Spleen (tissue), 11 donors: ENCODE results near the gene NCSTN. TPM values are rescaled to one million over a fixed set of nuclear protein-coding genes. Genes with fewer than 3 reads are reported as not detected.
A peak's percentile ranks its signal among the peaks of the same experiment; 100 is the strongest.
"Not testable (repeated sequence)": the region's sequence is repeated elsewhere in the genome, so short reads cannot be mapped to it uniquely, and the experiment has no call there.

ENCODE experiments used
- DNase-seq: peaks from one replicate; pipeline ENCODE4 v3.0.0-alpha.2; 2020
- H3K27ac ChIP-seq, 8 donors: fragments of 200-600 bp; sonication (generic) in 7 of 8; 1 replicate in 4 of 8; 2 replicates in 4 of 8; pipeline versions ENCODE4 v1.5.0 to v1.8.0; 2016 to 2021; ENCODE audit warnings: inconsistent platforms in 4 of 8, mild to moderate bottlenecking in 4 of 8, moderate library complexity in 1 of 8
- H3K27me3 ChIP-seq, 7 donors: fragments of 200-600 bp; sonication (generic) in 6 of 7; replicated peaks in 1 of 7; 1 replicate in 4 of 7; 2 replicates in 3 of 7; pipeline versions ENCODE4 v1.5.0 to v1.8.0; 2016 to 2021; ENCODE audit warnings: inconsistent platforms in 3 of 7, mild to moderate bottlenecking in 1 of 7
- H3K36me3 ChIP-seq, 6 donors: fragments of 200-600 bp; sonication (generic) in 5 of 6; 1 replicate in 4 of 6; 2 replicates in 2 of 6; pipeline versions ENCODE4 v1.5.0 to v1.8.0; 2016 to 2021; ENCODE audit warnings: inconsistent platforms in 2 of 6
- H3K4me1 ChIP-seq, 6 donors: fragments of 200-600 bp; sonication (generic) in 5 of 6; 1 replicate in 3 of 6; 2 replicates in 3 of 6; pipeline versions ENCODE4 v1.5.0 to v1.8.0; 2016 to 2021; ENCODE audit warnings: inconsistent platforms in 3 of 6
- H3K4me3 ChIP-seq, 8 donors: fragments of 200-600 bp; sonication (generic) in 7 of 8; 1 replicate in 4 of 8; 2 replicates in 4 of 8; pipeline versions ENCODE4 v1.5.0 to v1.8.0; 2016 to 2021; ENCODE audit warnings: inconsistent platforms in 4 of 8, mild to moderate bottlenecking in 4 of 8, moderate library complexity in 2 of 8
- H3K9me3 ChIP-seq, 8 donors: fragments of 200-600 bp; sonication (generic) in 7 of 8; 1 replicate in 4 of 8; 2 replicates in 4 of 8; pipeline versions ENCODE4 v1.5.0 to v1.8.0; 2016 to 2021; ENCODE audit warnings: inconsistent platforms in 4 of 8
- POLR2A ChIP-seq, 3 donors: fragments of 450-650 bp; IDR thresholded peaks; one replicate each; pipeline ENCODE4 v1.5.1; 2017; ENCODE audit warnings: antibody characterized with exemption in 3 of 3, mild to moderate bottlenecking in 1 of 3
- POLR2AphosphoS5 ChIP-seq, 3 donors: sonication (generic); formaldehyde crosslinking; IDR thresholded peaks; one replicate each; pipeline ENCODE4 v1.5.1; 2017; ENCODE audit warnings: antibody characterized with exemption in 3 of 3
- WGBS, 5 donors: extraction: QIAGEN DNeasy Blood & Tissue Kit in 3 of 5; methylation state at CpG; one replicate each; pipeline versions ENCODE4 v1.1.5 to v1.1.7; 2013 to 2018; 5-methylcytosine and 5-hydroxymethylcytosine counted together
- intact Hi-C: fragments of 100-400 bp; cut with DNase I; formaldehyde crosslinking; loops from one replicate; pipeline ENCODE4 v1.15.0; 2023; ENCODE audit warnings: low total_unique reads
- polyA plus RNA-seq, 3 donors: library from polyadenylated mRNA; stranded (reverse); fragments of 200-250 nt; gene quantifications; one replicate each; pipeline ENCODE4 v1.2.1, GENCODE V29; 2013
- total RNA-seq, 7 donors: library from RNA; depleted of rRNA in 3 of 7; stranded (reverse); fragments of >200 nt in 3 of 7; fragmentation: NEBNext Ultra II Directional in 4 of 7; extraction: Animal tissue kit (Norgen Biotek cat#: 25700) in 4 of 7; gene quantifications; one replicate each; pipeline versions ENCODE4 v1.1.0 to v1.2.1, GENCODE V29; 2016 to 2021
- TF ChIP-seq, protein P1 (sequence below), 11 experiments: fragments of 200-600 bp in 7 of 11; fragments of 450-650 bp in 4 of 11; sonication (generic) in 4 of 11; IDR thresholded peaks in 8 of 11; conservative IDR thresholded peaks in 3 of 11; 1 replicate in 7 of 11; 2 replicates in 4 of 11; pipeline versions ENCODE4 v1.4.0 to v1.8.0; 2016 to 2021; ENCODE audit warnings: antibody characterized with exemption in 11 of 11, inconsistent platforms in 4 of 11, mild to moderate bottlenecking in 1 of 11
- donor health status: healthy with polysubstance abuse.
- donor health status: DM: no; HTN: no; CAD: no; lungs with moderate emphysema.
- donor health status: DM: no; HTN: no; CAD: no.
- donor health status: Bipolar disorder and iron deficiency.
- donor health status: healthy.
- donor health status: DM: no; HTN: no; CAD: no.
- donor health status: DM: yes; HTN: yes; CAD: no.

Gene NCSTN
- total and polyA plus RNA-seq, 10 donors, result 36.2 to 109 (median 88.4) TPM

DNA sequence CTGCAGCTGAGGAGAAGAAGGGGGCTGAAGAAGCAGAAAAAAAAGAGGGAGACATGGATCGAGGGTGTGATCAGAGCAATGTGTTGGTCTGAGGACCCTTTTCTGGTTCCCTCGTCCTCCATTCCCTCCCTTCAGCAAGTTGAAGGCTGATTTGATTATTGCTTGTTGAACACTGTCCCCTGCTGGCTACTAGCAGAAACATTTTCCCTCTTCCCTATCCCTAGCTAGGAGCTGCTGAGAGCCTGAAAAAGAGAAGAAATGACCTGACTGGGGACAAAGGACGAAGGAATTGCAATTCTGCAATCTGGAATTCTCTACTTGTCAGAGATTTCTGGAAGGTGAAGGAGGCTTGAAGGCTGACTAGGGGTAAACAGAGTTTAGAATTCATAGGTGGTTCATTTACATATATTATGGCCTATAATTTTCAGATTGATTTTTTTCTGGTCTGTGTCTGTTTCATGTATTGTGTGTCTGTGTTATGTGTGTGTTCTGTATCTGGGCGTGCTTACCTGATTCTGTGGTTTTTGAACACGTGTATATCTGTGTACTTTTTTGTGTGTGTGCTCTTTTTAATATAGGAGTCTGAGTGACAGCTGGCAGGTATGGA, 33.4 kb downstream of the NCSTN start:
- Histone ChIP-seq H3K36me3 (no peaks in the 10 kb centered on the region), H3K9me3 (no peaks in the 10 kb centered on the region), H3K27me3 (no peaks in the 10 kb centered on the region), H3K4me1 (peaks cover 8 to 21% (median 17%) of the 10 kb centered on the region in 6 donors), H3K27ac (peak overlapping the region in 1 of 8 donors; percentile 62), H3K4me3 (peak overlapping the region in 1 of 8 donors; percentile 35)
- DNase-seq, result no peak
- TF ChIP-seq POLR2AphosphoS5 (IDR thresholded peaks at IDR 0.05) (no peak), POLR2A (IDR thresholded peaks at IDR 0.05) (no peak)
- TF ChIP-seq, protein P1, sequence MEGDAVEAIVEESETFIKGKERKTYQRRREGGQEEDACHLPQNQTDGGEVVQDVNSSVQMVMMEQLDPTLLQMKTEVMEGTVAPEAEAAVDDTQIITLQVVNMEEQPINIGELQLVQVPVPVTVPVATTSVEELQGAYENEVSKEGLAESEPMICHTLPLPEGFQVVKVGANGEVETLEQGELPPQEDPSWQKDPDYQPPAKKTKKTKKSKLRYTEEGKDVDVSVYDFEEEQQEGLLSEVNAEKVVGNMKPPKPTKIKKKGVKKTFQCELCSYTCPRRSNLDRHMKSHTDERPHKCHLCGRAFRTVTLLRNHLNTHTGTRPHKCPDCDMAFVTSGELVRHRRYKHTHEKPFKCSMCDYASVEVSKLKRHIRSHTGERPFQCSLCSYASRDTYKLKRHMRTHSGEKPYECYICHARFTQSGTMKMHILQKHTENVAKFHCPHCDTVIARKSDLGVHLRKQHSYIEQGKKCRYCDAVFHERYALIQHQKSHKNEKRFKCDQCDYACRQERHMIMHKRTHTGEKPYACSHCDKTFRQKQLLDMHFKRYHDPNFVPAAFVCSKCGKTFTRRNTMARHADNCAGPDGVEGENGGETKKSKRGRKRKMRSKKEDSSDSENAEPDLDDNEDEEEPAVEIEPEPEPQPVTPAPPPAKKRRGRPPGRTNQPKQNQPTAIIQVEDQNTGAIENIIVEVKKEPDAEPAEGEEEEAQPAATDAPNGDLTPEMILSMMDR (IDR thresholded peaks at IDR 0.05 in 8 of 11, conservative IDR thresholded peaks at IDR 0.05 in 3 of 11), result peak; percentile 57 to 89 (median 77)
- intact Hi-C loops, result loop anchor here (5.0 kb wide), 1 partner anchor 184 kb away; the partner anchor contains the start of gene CASQ1
- WGBS, 5 donors, result 13 to 19% (median 14%) methylated on average over 5 of the region's 5 CpGs

DNA sequence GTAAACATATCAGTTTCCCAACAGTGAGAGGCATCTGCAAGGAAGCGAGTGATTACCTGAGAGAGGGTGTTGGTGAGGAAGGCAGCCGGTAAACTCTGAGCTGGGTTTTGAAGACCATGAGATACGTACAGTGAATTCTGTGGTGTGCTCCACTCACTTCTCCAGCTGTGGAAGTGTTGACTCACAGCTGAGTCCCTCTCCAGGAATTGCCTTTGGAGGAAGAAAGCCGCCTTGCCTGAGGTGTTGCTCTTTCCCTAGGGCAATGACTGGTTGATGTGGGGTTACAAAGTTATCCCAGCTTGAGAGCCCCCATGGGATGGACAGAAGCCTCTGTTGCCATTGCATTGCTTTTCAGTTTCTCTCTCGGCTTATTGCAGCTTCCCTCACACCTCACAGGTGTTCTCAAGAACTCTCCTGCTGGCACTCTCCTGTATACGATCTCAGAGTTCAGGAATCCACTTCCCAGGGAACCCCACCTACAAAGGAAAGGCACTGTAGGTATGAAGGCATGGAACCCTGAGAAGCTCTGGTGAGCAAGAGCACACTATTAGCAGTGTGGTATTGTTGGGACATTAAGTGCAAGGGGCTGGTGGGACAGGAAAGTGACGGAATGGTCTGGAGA, 34.5 kb downstream of the NCSTN start:
- no peak for DNase-seq
- Histone ChIP-seq H3K9me3 (no peaks in the 10 kb centered on the region), H3K27me3 (no peaks in the 10 kb centered on the region), H3K4me1 (peaks cover 8 to 21% (median 17%) of the 10 kb centered on the region in 6 donors), H3K36me3 (no peaks in the 10 kb centered on the region), H3K4me3 (no peak overlapping the region), H3K27ac (no peak overlapping the region)
- intact Hi-C loops, result loop anchor here (5.0 kb wide), 1 partner anchor 185 kb away; the partner anchor contains the start of gene CASQ1
- TF ChIP-seq POLR2A (IDR thresholded peaks at IDR 0.05), result no peak
- no peak for TF ChIP-seq POLR2AphosphoS5 (IDR thresholded peaks at IDR 0.05)
- TF ChIP-seq, protein P1 (IDR thresholded peaks at IDR 0.05 in 8 of 11, conservative IDR thresholded peaks at IDR 0.05 in 3 of 11), result no peak
- WGBS, 5 donors, result 81 to 89% (median 86%) methylated on average over 7 of the region's 7 CpGs

DNA sequence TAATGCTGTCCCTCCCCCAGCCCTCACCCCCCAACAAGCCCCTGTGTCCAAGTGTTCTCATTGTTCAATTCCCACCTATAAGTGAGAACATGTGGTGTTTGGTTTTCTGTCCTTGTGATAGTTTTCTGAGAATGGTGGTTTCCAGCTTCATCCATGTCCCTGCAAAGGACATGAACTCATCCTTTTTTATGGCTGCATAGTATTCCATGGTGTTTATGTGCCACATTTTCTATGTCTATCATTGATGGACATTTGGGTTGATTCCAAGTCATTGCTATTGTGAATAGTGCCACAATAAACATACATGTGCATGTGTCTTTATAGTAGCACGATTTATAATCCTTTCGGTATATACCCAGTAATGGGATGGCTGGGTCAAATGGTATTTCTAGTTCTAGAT, 41.6 kb downstream of the NCSTN start:
- WGBS, 5 donors, result 93 to 100% (median 97%) methylated on average over 2 of the region's 2 CpGs
- H3K27ac ChIP-seq, DNase-seq, H3K27me3 ChIP-seq, H3K9me3 ChIP-seq, H3K4me1 ChIP-seq, intact Hi-C loops, H3K4me3 ChIP-seq, H3K36me3 ChIP-seq: not testable (repeated sequence)

DNA sequence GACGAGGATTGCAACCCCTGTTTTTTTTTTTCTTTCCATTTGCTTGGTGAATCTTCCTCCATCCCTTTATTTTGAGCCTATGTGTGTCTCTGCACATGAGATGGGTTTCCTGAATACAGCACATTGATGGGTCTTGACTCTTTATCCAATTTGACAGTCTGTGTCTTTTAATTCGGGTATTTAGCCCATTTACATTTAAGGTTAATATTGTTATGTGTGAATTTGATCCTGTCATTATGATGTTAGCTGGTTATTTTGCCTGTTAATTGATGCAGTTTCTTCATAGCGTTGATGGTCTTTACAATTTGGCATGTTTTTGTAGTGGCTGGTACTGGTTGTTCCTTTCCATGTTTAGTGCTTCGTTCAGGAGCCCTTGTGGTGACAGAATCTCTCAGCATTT, 45.2 kb downstream of the NCSTN start:
- H3K27me3 ChIP-seq, H3K9me3 ChIP-seq, intact Hi-C loops, H3K27ac ChIP-seq, H3K4me1 ChIP-seq, H3K36me3 ChIP-seq, DNase-seq, H3K4me3 ChIP-seq: not testable (repeated sequence)
- WGBS, 5 donors, result 52 to 87% (median 79%) methylated on average over 3 to 4 of the region's 4 CpGs

DNA sequence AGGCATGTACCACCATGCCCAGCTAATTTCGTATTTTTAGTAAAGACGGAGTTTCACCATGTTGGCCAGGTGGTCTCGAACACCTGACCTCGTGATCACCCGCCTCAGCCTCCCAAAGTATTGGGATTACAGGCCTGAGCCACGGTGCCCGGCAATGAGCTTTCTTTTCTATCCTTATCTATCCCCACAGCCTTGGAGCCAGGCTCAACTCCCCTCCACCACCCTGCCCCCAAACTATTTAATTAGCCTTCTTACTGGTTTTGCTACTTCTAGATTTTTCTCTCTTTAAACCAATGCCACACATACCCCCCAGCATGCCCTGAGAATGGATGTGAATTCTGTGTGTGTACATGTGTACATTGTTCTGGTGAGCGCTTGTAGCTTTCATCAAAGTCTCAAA, 51.5 kb downstream of the NCSTN start:
- no peaks in the 10 kb centered on the region for H3K9me3 ChIP-seq
- 86 to 95% (median 89%) methylated on average over 8 of the region's 8 CpGs for WGBS, 5 donors
- H3K4me3 ChIP-seq, result no peak overlapping the region
- H3K27me3 ChIP-seq, result peaks cover 0 to 8% (median 2%) of the 10 kb centered on the region in 7 donors
- TF ChIP-seq POLR2AphosphoS5 (IDR thresholded peaks at IDR 0.05) (no peak), POLR2A (IDR thresholded peaks at IDR 0.05) (no peak)
- TF ChIP-seq, protein P1 (IDR thresholded peaks at IDR 0.05 in 8 of 11, conservative IDR thresholded peaks at IDR 0.05 in 3 of 11), result no peak
- DNase-seq, result no peak
- H3K27ac ChIP-seq, result no peak overlapping the region
- intact Hi-C loops, result no loop called here
- H3K4me1 ChIP-seq, result peaks cover 0 to 4% (median 0%) of the 10 kb centered on the region in 6 donors
- H3K36me3 ChIP-seq, result no peaks in the 10 kb centered on the region
